K562 (cell line): Measurements from ENCODE around the gene LLGL2. TPM values are rescaled to one million over a fixed set of nuclear protein-coding genes. Genes with fewer than 3 reads are reported as not detected.

Experiments used
- ATAC-seq: fragments of 200-7000 bp; cut with Tn5 transposase; 3 replicates; pipeline ENCODE4 v1.9.1; 2020; ENCODE audit warnings: moderate library complexity
- BruUV-seq: library from RNA; stranded (reverse); fragments of 400-500 nt; replicated peaks from 2 replicates; lab custom pipeline; 2021; lab: Mats Ljungman, UMichigan
- CTCF ChIA-PET: fragments of 300-600 bp; formaldehyde crosslinking; extraction: SDS; loops from one replicate; lab custom pipeline; 2021; ENCODE audit warnings: low intra/inter-chr PET ratio; lab: Yijun Ruan, JAX
- POLR2A ChIA-PET: fragments of 300-600, 350-650 bp; sonication (Branson Sonifier 250); formaldehyde crosslinking; extraction: SDS; loops from one replicate; lab custom pipeline; 2021; ENCODE audit warnings: antibody characterized with exemption, inconsistent platforms; lab: Yijun Ruan, JAX
- DNase-seq, 4 experiments: peaks; one replicate each; pipeline versions ENCODE4 v3.0.0 to v3.0.0-alpha.2; 2011 to 2018; ENCODE audit warnings: low spot score in 3 of 4, mixed read lengths in 3 of 4; ENCODE audit errors: extremely low read depth in 1 of 4
- FAIRE-seq: peaks from 2 replicates; lab custom pipeline; 2011; peaks lifted over from hg19 to GRCh38; lab: Jason Lieb, UNC
- H2AFZ ChIP-seq: 2 replicates; pipeline ENCODE4 v1.6.0; 2011; ENCODE audit warnings: low read depth, low read length, control low read depth, inconsistent platforms
- H3K27ac ChIP-seq: fragments of 200-600 bp; 3 replicates; pipeline ENCODE4 v1.8.0; 2011; ENCODE audit warnings: low read depth, mild to moderate bottlenecking, control low read depth, inconsistent platforms, low read length, moderate library complexity, mixed read lengths; ENCODE audit errors: extremely low read depth
- H3K27me3 ChIP-seq, 2 experiments: fragments of 300-600 bp in 1 of 2; 2 replicates in 1 of 2; 3 replicates in 1 of 2; pipeline versions ENCODE4 v1.6.0 to v1.8.0; 2011; ENCODE audit warnings: inconsistent platforms in 2 of 2, low read length in 2 of 2, mild to moderate bottlenecking in 1 of 2, mixed read lengths in 1 of 2, moderate library complexity in 1 of 2; ENCODE audit not compliant: control insufficient read depth in 2 of 2, insufficient read depth in 2 of 2
- H3K36me3 ChIP-seq: fragments of 300-600 bp; 3 replicates; pipeline ENCODE4 v1.8.0; 2011; ENCODE audit warnings: mild to moderate bottlenecking, low read length, inconsistent platforms; ENCODE audit not compliant: control insufficient read depth, insufficient read depth
- H3K4me1 ChIP-seq, 2 experiments: fragments of 200-600 bp in 1 of 2; replicated peaks in 1 of 2; 2 replicates in 1 of 2; 3 replicates in 1 of 2; pipeline versions ENCODE4 v1.5.1 to v1.8.0; 2011; ENCODE audit warnings: inconsistent platforms in 2 of 2, low read length in 2 of 2, mild to moderate bottlenecking in 1 of 2, mixed read lengths in 1 of 2, moderate library complexity in 1 of 2; ENCODE audit not compliant: control insufficient read depth in 2 of 2, insufficient read depth in 2 of 2
- H3K4me2 ChIP-seq: 2 replicates; pipeline ENCODE4 v1.6.1; 2011; ENCODE audit warnings: low read length, control low read depth, inconsistent platforms, mixed read lengths; ENCODE audit not compliant: insufficient read depth
- H3K4me3 ChIP-seq: fragments of 200-600 bp; sonication (generic), shearing (Covaris generic); 2 replicates; pipeline ENCODE4 v1.5.1; 2016; ENCODE audit warnings: control low read depth, inconsistent platforms
- H3K79me2 ChIP-seq: fragments of 200-600 bp; 3 replicates; pipeline ENCODE4 v1.8.0; 2011; ENCODE audit warnings: low read length, inconsistent platforms; ENCODE audit not compliant: control insufficient read depth, insufficient read depth
- H3K9ac ChIP-seq, 2 experiments: 2 replicates each; pipeline versions ENCODE4 v1.6.0 to v1.6.1; 2011; ENCODE audit warnings: low read depth in 2 of 2, low read length in 2 of 2, control low read depth in 1 of 2, inconsistent platforms in 1 of 2, mild to moderate bottlenecking in 1 of 2, mixed read lengths in 1 of 2; ENCODE audit not compliant: insufficient read depth in 1 of 2
- H3K9me1 ChIP-seq: one replicate; pipeline ENCODE4 v1.6.0; 2011; ENCODE audit warnings: inconsistent platforms, mild to moderate bottlenecking, low read length, moderate library complexity; ENCODE audit not compliant: control insufficient read depth, insufficient read depth
- H3K9me3 ChIP-seq: replicated peaks from 2 replicates; pipeline ENCODE4 v1.5.1; 2011; ENCODE audit warnings: low read depth, low read length, inconsistent platforms; ENCODE audit not compliant: control insufficient read depth, insufficient read depth
- H4K20me1 ChIP-seq: replicated peaks from 2 replicates; pipeline ENCODE4 v1.6.1; 2011; ENCODE audit warnings: low read length, inconsistent platforms, mixed read lengths; ENCODE audit not compliant: control insufficient read depth, insufficient read depth
- ARID2 ChIP-seq: fragments of 450-650 bp; IDR thresholded peaks from 2 replicates; pipeline ENCODE4 v1.6.1; 2017; ENCODE audit warnings: antibody characterized with exemption, mild to moderate bottlenecking
- DEAF1 ChIP-seq: fragments of 450-650 bp; formaldehyde crosslinking; IDR thresholded peaks from 2 replicates; pipeline ENCODE4 v1.4.0; 2020; ENCODE audit warnings: mild to moderate bottlenecking, moderate library complexity
- ELF1 ChIP-seq: fragments of 200-800 bp; sonication (Bioruptor generic); IDR thresholded peaks from 2 replicates; pipeline ENCODE4 v1.6.1; 2016; ENCODE audit warnings: missing genetic modification characterization, missing compliant biosample characterization
- GTF2F1 ChIP-seq: IDR thresholded peaks from 2 replicates; pipeline ENCODE4 v1.6.1; 2011; ENCODE audit warnings: low read depth, low read length, improper control_type of control experiment
- KDM5B ChIP-seq: fragments of 200-600 bp; sonication (generic); IDR thresholded peaks from 2 replicates; pipeline ENCODE4 v1.6.1; 2012; ENCODE audit warnings: low read depth, mild to moderate bottlenecking, moderate library complexity, low read length, control low read depth, inconsistent platforms; ENCODE audit not compliant: insufficient replicate concordance
- NFIC ChIP-seq: fragments of 450-650 bp; IDR thresholded peaks from 2 replicates; pipeline ENCODE4 v1.6.1; 2017; ENCODE audit warnings: mild to moderate bottlenecking, inconsistent platforms
- SMAD1 ChIP-seq: fragments of 150-350 bp; IDR thresholded peaks from 2 replicates; pipeline ENCODE4 v1.6.1; 2014; ENCODE audit warnings: low read length, low read depth; ENCODE audit not compliant: partially characterized antibody
- SMARCA5 ChIP-seq: fragments of 450-650 bp; IDR thresholded peaks from 2 replicates; pipeline ENCODE4 v1.6.1; 2016
- ZNF263 ChIP-seq: sonication (generic); formaldehyde crosslinking; IDR thresholded peaks from 2 replicates; pipeline ENCODE4 v1.8.0; 2022; ENCODE audit warnings: mild to moderate bottlenecking, missing genetic modification reagents, borderline replicate concordance
- WGBS: fragments of 100-300 bp; shearing (Covaris generic); methylation state at CpG from one replicate; pipeline ENCODE4 v1.1.6; 2016; ENCODE audit warnings: low coverage, mixed read lengths; ENCODE audit not compliant: insufficient coverage; ENCODE audit errors: missing lambda C conversion rate; 5-methylcytosine and 5-hydroxymethylcytosine counted together
- in situ Hi-C: fragments of 300-500 bp; cut with MboI; formaldehyde crosslinking; loops from 4 replicates; pipeline ENCODE4 v1.15.0; 2018; ENCODE audit warnings: inconsistent platforms, mixed read lengths
- intact Hi-C: fragments of 100-400 bp; cut with micrococcal nuclease; formaldehyde crosslinking; loops from 2 replicates; pipeline ENCODE4 v1.14.2; 2022
- polyA plus RNA-seq, 8 experiments: library from polyadenylated mRNA; depleted of rRNA in 4 of 8; stranded (reverse) in 5 of 8; unstranded in 3 of 8; fragments of >200 nt; fragmentation: Nextera tagmentation in 2 of 8; fragmentation: Illumina TruSeq in 1 of 8; extraction: Ambion mirVana in 2 of 8; extraction: Trizol in 1 of 8; gene quantifications; 2 replicates each; pipeline versions ENCODE4 v1.2.1 to v1.2.3, GENCODE V29; 2011 to 2014; ENCODE audit warnings: inconsistent platforms in 1 of 8, missing spikeins in 1 of 8
- total RNA-seq, 7 experiments: library from RNA; depleted of rRNA in 6 of 7; stranded (reverse); fragments of >200 nt in 6 of 7; fragmentation: Illumina TruSeq in 2 of 7; extraction: Trizol in 2 of 7; gene quantifications; 2 replicates each; pipeline versions ENCODE4 v1.2.1 to v1.2.3, GENCODE V29; 2011 to 2021; ENCODE audit warnings: low replicate concordance in 1 of 7

LLGL2 gene
- total and polyA plus RNA-seq, 9 of the 15 experiments (the other 6 are each of a cell fraction or from before 2014, with no cell fraction given), result 0.32 to 24.4 (median 10.2) TPM

DNA sequence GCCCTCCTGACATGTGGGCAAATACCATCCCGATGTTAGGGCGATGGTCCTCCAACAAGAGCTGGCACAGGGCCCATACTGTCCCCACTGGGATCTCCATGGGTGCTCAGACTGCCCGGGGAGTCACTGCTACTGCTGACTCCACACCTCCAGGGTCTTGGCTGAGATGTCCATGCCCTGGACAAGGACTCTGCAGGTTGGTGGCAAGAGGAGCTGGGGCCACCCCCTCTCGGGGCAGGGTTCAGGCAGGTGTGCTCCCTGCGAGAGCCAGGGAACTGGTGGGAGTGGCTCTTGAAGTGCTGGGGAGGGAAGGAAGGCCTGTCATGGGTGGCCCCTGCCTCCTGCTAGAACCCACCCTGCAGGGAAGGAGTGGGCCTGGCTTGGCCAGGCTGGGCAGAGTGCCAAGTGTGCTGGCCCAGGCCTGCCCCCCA lies 16.6 kb upstream of the LLGL2 start:
- H3K36me3 ChIP-seq, result peaks cover 10% of the 10 kb centered on the region; the same call in 1 of the 3 replicates
- intact Hi-C loops (no loop called here), in situ Hi-C loops (no loop called here)
- H3K27ac ChIP-seq, result no peak overlapping the region
- ATAC-seq (no peak), DNase-seq (no peak), FAIRE-seq (no peak)
- CTCF ChIA-PET, result no interaction called here
- no peak overlapping the region for H2AFZ ChIP-seq
- no TSS peak for BruUV-seq
- TF ChIP-seq ZNF263 (CRISPR knock-in tag) (no peak), NFIC (peak; percentile 43; the same call in 1 of the 2 replicates), ARID2 (no peak)
- H3K4me2 ChIP-seq, result no peak overlapping the region
- no peaks in the 10 kb centered on the region for H3K27me3 ChIP-seq
- H3K9ac ChIP-seq, result peak overlapping the region in 1 of 2 experiments; percentile 43; a peak in 2 of 4 replicates
- whole genome bisulfite sequencing, result 39% methylated on average over 3 of the region's 5 CpGs
- no peaks in the 10 kb centered on the region for H3K9me3 ChIP-seq
- peaks cover 14 to 72% of the 10 kb centered on the region in 2 experiments for H3K4me1 ChIP-seq
- H3K9me1 ChIP-seq, result no peaks in the 10 kb centered on the region
- H4K20me1 ChIP-seq, result peaks cover 15% of the 10 kb centered on the region
- POLR2A ChIA-PET, result interaction anchor here (1.3 to 2.1 kb wide), 2 partner anchors 10 kb away, joined by 3 to 9 read pairs; no protein-coding TSS in a partner anchor
- H3K4me3 ChIP-seq, result no peak overlapping the region
- H3K79me2 ChIP-seq, result no peaks in the 10 kb centered on the region; the same call in 2 of the 3 replicates

DNA sequence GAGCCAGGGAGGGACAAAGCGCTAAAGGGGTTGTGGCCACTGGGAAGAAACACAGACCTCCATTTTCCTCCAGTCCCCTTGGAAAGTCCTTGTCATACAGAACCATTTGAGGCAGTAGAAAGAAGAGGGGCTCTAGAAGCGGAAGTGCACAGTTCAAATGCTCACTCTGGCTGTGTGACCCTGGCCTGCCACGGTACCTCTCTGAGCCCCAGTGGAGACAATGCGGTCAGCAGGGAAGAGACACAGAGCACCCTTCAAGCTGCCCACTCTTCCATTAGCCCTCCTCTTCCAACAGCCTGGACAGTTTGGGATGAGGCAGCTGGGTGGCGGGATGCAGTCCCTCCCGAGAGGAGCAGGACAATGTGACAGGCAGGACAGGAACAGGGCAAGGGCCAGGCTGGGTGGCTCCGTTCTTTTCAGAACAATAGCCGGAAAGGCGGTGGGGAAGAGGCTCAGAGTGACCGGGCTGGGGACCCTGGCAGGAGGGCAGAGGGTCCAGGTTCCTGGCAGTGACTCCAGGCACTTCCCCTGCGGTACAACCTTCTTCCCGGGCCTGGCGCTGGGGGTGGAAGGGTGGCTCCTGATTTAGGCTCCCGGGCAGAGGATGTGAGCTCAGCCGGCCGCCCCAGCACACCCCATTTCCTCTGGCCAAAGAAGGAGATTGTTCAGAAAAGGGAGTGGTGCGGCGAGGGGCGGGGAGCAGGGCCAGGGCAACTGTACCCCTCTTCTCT lies 15.8 kb upstream of the LLGL2 start:
- no peaks in the 10 kb centered on the region; the same call in 2 of the 3 replicates for H3K79me2 ChIP-seq
- H3K36me3 ChIP-seq, result peaks cover 10% of the 10 kb centered on the region; the same call in 1 of the 3 replicates
- no peaks in the 10 kb centered on the region for H3K27me3 ChIP-seq
- POLR2A ChIA-PET, result interaction anchor here (2.1 kb wide), 1 partner anchor 11 kb away, joined by 9 read pairs; no protein-coding TSS in a partner anchor
- intact Hi-C loops (no loop called here), in situ Hi-C loops (no loop called here)
- H3K4me3 ChIP-seq, result no peak overlapping the region
- H3K27ac ChIP-seq, result no peak overlapping the region
- FAIRE-seq (no peak), ATAC-seq (no peak), DNase-seq (no peak)
- H3K9ac ChIP-seq, result peak overlapping the region in 1 of 2 experiments; percentile 74; a peak in 2 of 4 replicates
- peaks cover 15% of the 10 kb centered on the region for H4K20me1 ChIP-seq
- BruUV-seq, result no TSS peak
- no peak overlapping the region for H3K4me2 ChIP-seq
- no peaks in the 10 kb centered on the region for H3K9me1 ChIP-seq
- peaks cover 15 to 72% of the 10 kb centered on the region in 2 experiments for H3K4me1 ChIP-seq
- no peaks in the 10 kb centered on the region for H3K9me3 ChIP-seq
- no peak overlapping the region for H2AFZ ChIP-seq
- CTCF ChIA-PET, result no interaction called here
- WGBS, result 89% methylated on average over 18 of the region's 19 CpGs
- TF ChIP-seq DEAF1 (CRISPR knock-in tag) (no peak), GTF2F1 (no peak), KDM5B (no peak), SMAD1 (no peak), ELF1 (no peak), SMARCA5 (peak; percentile 39; the same call in 1 of the 2 replicates)
